Kidney (tissue), 14 donors: ENCODE measurements around the gene PRSS50. TPM values are rescaled to one million over a fixed set of nuclear protein-coding genes. Genes with fewer than 3 reads are reported as not detected.

Experiments
- DNase-seq, 5 donors: peaks; one replicate each; pipeline ENCODE4 v3.0.0-alpha.2; 2013 to 2020
- FAIRE-seq: peaks from 2 replicates; lab custom pipeline; 2012; peaks lifted over from hg19 to GRCh38; lab: Jason Lieb, UNC
- H3K27ac ChIP-seq, 2 donors: one replicate each; pipeline ENCODE4 v1.7.0; 2013; ENCODE audit warnings: low read depth in 2 of 2, low read length in 2 of 2, inconsistent platforms in 1 of 2
- H3K27me3 ChIP-seq: one replicate; pipeline ENCODE4 v1.7.1; 2013; ENCODE audit warnings: low read length, inconsistent platforms; ENCODE audit not compliant: control insufficient read depth, insufficient read depth
- H3K36me3 ChIP-seq, 3 donors: one replicate each; pipeline versions ENCODE4 v1.7.0 to v1.7.1; 2013; ENCODE audit warnings: low read length in 3 of 3, control low read depth in 1 of 3, inconsistent platforms in 1 of 3; ENCODE audit not compliant: insufficient read depth in 3 of 3, control insufficient read depth in 2 of 3
- H3K4me1 ChIP-seq, 3 donors: one replicate each; pipeline versions ENCODE4 v1.7.0 to v1.7.1; 2013; ENCODE audit warnings: low read length in 3 of 3, inconsistent platforms in 1 of 3, low read depth in 1 of 3; ENCODE audit not compliant: control insufficient read depth in 2 of 3, insufficient read depth in 2 of 3
- H3K4me3 ChIP-seq, 3 donors: one replicate each; pipeline versions ENCODE4 v1.7.0 to v1.8.1; 2013; ENCODE audit warnings: low read length in 3 of 3, control low read depth in 1 of 3, inconsistent platforms in 1 of 3
- H3K9ac ChIP-seq, 3 donors: one replicate each; pipeline versions ENCODE4 v1.7.0 to v1.7.1; 2013; ENCODE audit warnings: low read length in 3 of 3, control low read depth in 1 of 3, inconsistent platforms in 1 of 3
- H3K9me3 ChIP-seq, 3 donors: one replicate each; pipeline versions ENCODE4 v1.7.0 to v1.7.1; 2013; ENCODE audit warnings: low read length in 3 of 3, control low read depth in 1 of 3, inconsistent platforms in 1 of 3; ENCODE audit not compliant: control insufficient read depth in 2 of 3, insufficient read depth in 1 of 3
- intact Hi-C: fragments of 100-400 bp; cut with DNase I; formaldehyde crosslinking; loops from one replicate; pipeline ENCODE4 v1.11.1; 2022
- polyA plus RNA-seq: library from polyadenylated mRNA; stranded (reverse); fragments of 350-450 nt; fragmentation: Illumina TruSeq; extraction: RNeasy Lipid Tissue Mini Kit (QIAGEN cat#74804); gene quantifications from one replicate; pipeline ENCODE4 v1.2.3, GENCODE V29; 2014; ENCODE audit warnings: low read depth, low replicate concordance; ENCODE audit not compliant: insufficient read depth
- total RNA-seq: library from RNA; stranded (reverse); fragmentation: NEBNext Ultra II Directional; extraction: Animal tissue kit (Norgen Biotek cat#: 25700); gene quantifications from one replicate; pipeline ENCODE4 v1.2.1, GENCODE V29; 2021
- TF ChIP-seq, protein P1 (sequence below): IDR thresholded peaks from 3 replicates; pipeline ENCODE4 v1.5.1; 2012; ENCODE audit warnings: mild to moderate bottlenecking, moderate library complexity, borderline replicate concordance; ENCODE audit not compliant: insufficient read depth; ENCODE audit errors: extremely low read depth
- donor health status: control.
- donor health status: control.
- donor health status: control.
- donor health status: control.
- donor health status: control.
- donor health status: DM: yes; HTN: yes; CAD: no.
- donor health status: Normal renal cell carcinoma (clear cell type).

PRSS50 gene
- total and polyA plus RNA-seq, 2 donors from 2014 or later = 0.19 to 0.35 TPM

DNA sequence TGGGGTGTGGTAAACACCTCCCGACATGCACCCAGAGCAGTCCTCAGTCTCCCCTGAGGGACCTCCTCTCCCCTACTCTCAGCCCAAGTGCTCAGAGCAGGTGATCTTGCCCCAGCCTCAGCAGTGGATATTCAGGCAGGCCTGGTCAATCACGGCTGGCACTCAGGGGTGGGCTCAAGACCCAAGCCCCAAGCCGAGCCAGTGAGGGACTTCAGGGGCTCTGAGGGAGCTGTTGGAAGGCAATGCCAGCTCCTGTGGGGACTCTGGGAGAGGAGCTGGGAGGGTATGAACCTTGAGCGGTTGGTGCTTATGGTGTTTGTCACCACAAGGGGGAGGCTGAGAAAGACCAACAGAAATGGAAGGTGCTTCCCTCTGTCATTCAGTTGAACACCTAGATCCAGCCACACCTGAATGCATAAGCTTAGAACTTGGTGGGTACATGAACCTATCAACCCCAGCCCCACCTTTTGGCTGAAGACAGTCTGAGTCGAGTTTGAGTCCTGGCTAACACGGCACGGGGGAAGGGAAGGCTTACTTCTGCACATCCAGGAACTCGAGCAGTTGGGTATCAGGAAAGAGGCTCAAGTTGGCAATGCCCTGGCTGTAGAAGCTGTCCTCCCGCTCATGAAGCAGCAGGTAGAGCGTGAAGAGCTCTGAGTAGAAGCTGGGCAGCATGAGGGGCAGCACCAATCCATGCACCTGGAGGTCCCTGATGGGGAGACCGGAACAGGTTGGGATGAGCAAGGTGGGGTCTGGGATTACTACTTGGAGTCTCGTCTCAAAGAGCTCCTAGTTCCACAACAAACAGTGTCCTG, 43.4 kb downstream of the PRSS50 start:
- TF ChIP-seq, protein P1, sequence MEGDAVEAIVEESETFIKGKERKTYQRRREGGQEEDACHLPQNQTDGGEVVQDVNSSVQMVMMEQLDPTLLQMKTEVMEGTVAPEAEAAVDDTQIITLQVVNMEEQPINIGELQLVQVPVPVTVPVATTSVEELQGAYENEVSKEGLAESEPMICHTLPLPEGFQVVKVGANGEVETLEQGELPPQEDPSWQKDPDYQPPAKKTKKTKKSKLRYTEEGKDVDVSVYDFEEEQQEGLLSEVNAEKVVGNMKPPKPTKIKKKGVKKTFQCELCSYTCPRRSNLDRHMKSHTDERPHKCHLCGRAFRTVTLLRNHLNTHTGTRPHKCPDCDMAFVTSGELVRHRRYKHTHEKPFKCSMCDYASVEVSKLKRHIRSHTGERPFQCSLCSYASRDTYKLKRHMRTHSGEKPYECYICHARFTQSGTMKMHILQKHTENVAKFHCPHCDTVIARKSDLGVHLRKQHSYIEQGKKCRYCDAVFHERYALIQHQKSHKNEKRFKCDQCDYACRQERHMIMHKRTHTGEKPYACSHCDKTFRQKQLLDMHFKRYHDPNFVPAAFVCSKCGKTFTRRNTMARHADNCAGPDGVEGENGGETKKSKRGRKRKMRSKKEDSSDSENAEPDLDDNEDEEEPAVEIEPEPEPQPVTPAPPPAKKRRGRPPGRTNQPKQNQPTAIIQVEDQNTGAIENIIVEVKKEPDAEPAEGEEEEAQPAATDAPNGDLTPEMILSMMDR = no peak
- Histone ChIP-seq H3K27ac (no peak overlapping the region), H3K27me3 (no peaks in the 10 kb centered on the region), H3K4me1 (no peaks in the 10 kb centered on the region), H3K9ac (no peak overlapping the region), H3K4me3 (no peak overlapping the region), H3K9me3 (no peaks in the 10 kb centered on the region), H3K36me3 (peaks cover 0 to 4% (median 0%) of the 10 kb centered on the region in 3 donors)
- DNase-seq = peak in 2 of 5 donors; percentile 19 to 37
- intact Hi-C loops = no loop called here
- FAIRE-seq = no peak

DNA sequence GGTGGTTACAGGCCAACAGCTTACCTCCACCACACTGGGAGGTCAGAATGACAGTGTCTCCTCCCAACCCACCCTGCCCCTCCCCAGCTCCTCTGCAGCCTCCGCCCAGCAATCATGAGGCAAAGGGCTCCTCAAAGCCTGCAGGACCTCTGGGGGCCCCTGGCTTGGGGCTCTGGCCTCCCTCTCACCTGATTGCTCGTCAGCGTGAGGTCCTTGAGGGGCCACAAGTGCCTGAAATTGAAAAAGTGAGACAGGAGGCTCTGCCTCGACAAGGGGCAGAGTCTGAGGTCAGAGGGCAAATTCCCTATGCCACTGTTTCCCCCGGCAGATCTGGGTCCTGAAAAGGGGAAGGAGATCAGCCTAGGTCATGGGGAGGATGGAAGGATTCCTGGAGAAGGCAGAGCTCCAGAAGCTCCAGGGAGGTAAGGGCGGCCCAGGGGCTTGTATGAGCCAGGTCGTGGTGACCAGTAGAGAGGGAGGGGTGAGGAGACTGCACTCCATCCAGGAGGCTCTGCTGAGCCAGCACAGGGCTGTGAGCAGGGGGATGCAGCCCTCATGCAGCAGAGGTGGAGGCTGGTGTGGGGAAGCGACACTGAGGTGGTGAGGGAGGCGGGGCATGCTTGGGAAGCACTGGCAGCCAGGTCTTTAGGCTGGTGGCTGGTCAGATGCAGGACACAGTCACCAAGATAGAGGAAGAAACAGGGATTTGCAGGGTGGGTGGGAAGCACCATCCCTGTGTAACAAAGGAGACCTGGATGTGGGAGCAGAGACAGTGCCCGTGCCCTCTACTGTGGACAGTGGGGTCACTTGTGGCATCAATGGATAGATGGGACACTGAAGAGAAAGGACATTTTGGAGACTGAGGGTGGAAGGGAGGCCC, 44.3 kb downstream of the PRSS50 start:
- H3K27ac ChIP-seq = no peak overlapping the region
- no peaks in the 10 kb centered on the region for H3K27me3 ChIP-seq
- no peak overlapping the region for H3K4me3 ChIP-seq
- DNase-seq (peak in 2 of 5 donors; percentile 26 to 37), FAIRE-seq (no peak)
- intact Hi-C loops = no loop called here
- peaks cover 0 to 4% (median 0%) of the 10 kb centered on the region in 3 donors for H3K36me3 ChIP-seq
- no peak overlapping the region for H3K9ac ChIP-seq
- H3K9me3 ChIP-seq = no peaks in the 10 kb centered on the region
- H3K4me1 ChIP-seq = no peaks in the 10 kb centered on the region
- TF ChIP-seq, protein P1 = no peak

DNA sequence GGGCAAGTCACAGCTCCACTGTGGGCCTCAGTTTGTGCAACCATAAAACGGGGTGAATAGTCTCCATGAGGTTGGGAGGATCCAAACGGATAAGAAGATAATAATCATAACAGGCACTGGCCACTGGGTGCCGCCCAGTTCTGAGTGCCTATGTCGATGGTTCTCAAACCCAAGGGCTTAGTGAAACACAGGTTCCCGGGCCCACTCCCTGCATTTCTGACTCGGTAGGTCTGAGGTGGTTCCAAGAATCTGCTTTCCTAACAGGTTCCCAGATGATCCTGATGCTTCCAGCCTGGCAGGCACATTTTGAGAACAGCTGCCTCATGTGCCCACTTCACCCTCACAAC, 45.3 kb downstream of the PRSS50 start:
- FAIRE-seq (no peak), DNase-seq (no peak)
- no peak overlapping the region for H3K27ac ChIP-seq
- no peaks in the 10 kb centered on the region for H3K4me1 ChIP-seq
- H3K9me3 ChIP-seq = no peaks in the 10 kb centered on the region
- intact Hi-C loops = no loop called here
- no peak overlapping the region for H3K9ac ChIP-seq
- TF ChIP-seq, protein P1 = no peak
- peaks cover 0 to 4% (median 0%) of the 10 kb centered on the region in 3 donors for H3K36me3 ChIP-seq
- H3K4me3 ChIP-seq = no peak overlapping the region
- H3K27me3 ChIP-seq = no peaks in the 10 kb centered on the region
